Left hindlimb (tissue), 1 donor: Measurements from ENCODE around the gene HYAL4.
"Not testable (repeated sequence)": the region's sequence is repeated elsewhere in the genome, so short reads cannot be mapped to it uniquely, and the experiment has no call there.

ENCODE experiments used
- DNase-seq: peaks from one replicate; pipeline ENCODE4 v3.0.0-alpha.2; 2018

Gene HYAL4

GRCh38 chr7:123844712-123845219 lies at the start of gene HYAL4:
TSS of gene HYAL4 (plus strand) at chr7:123845169. CDS start at chr7:123868274, 23,105 bp downstream.
- DNase-seq, result no peak

- DNase-seq, result no peak
These were observed 49.1 kb upstream of the HYAL4 start for GRCh38 chr7:123795917-123796316.

GRCh38 chr7:123796568-123796967 lies 48.4 kb upstream of the HYAL4 start:
- no peak for DNase-seq

- no peak for DNase-seq
These were observed 47.1 kb upstream of the HYAL4 start for GRCh38 chr7:123797673-123798531.

- DNase-seq, result no peak
These were observed 46.3 kb upstream of the HYAL4 start for GRCh38 chr7:123798532-123799188.

- DNase-seq, result no peak
These were observed 42.7 kb upstream of the HYAL4 start for GRCh38 chr7:123802249-123802648.

GRCh38 chr7:123805287-123805686 lies 39.7 kb upstream of the HYAL4 start:
- no peak for DNase-seq

GRCh38 chr7:123809471-123809870 lies 35.5 kb upstream of the HYAL4 start:
- no peak for DNase-seq

- no peak for DNase-seq
These were observed 33.9 kb upstream of the HYAL4 start for GRCh38 chr7:123811056-123811455.

GRCh38 chr7:123816916-123817315 lies 28.1 kb upstream of the HYAL4 start:
- no peak for DNase-seq

GRCh38 chr7:123819001-123819400 lies 26.0 kb upstream of the HYAL4 start:
- DNase-seq, result no peak

- not testable (repeated sequence) for DNase-seq
These were observed 25.2 kb upstream of the HYAL4 start for GRCh38 chr7:123819795-123820194.

- DNase-seq, result no peak
These were observed 24.1 kb upstream of the HYAL4 start for GRCh38 chr7:123820864-123821263.

- no peak for DNase-seq
These were observed 23.6 kb upstream of the HYAL4 start for GRCh38 chr7:123821320-123821719.

- no peak for DNase-seq
These were observed 20.8 kb upstream of the HYAL4 start for GRCh38 chr7:123823898-123824753.

GRCh38 chr7:123824754-123825067 lies 20.3 kb upstream of the HYAL4 start:
- no peak for DNase-seq

GRCh38 chr7:123828805-123829204 lies 16.2 kb upstream of the HYAL4 start:
- DNase-seq, result no peak

- no peak for DNase-seq
These were observed 8.3 kb upstream of the HYAL4 start for GRCh38 chr7:123836656-123837055.

- not testable (repeated sequence) for DNase-seq
These were observed 5.9 kb upstream of the HYAL4 start for GRCh38 chr7:123839106-123839505.

- not testable (repeated sequence) for DNase-seq
These were observed 827 bp upstream of the HYAL4 start for GRCh38 chr7:123844142-123844541.

GRCh38 chr7:123845823-123846216 lies 851 bp downstream of the HYAL4 start:
- DNase-seq, result no peak

GRCh38 chr7:123846217-123846891 lies 1.4 kb downstream of the HYAL4 start:
- DNase-seq, result no peak

- no peak for DNase-seq
These were observed 2.9 kb downstream of the HYAL4 start for GRCh38 chr7:123847868-123848267.
